HL-60/S4 (cell line): ENCODE measurements around the gene CCDC184.
"Not testable (repeated sequence)": the region's sequence is repeated elsewhere in the genome, so short reads cannot be mapped to it uniquely, and the experiment has no call there.

ENCODE experiments used
- in situ Hi-C: fragments of 300-500 bp; cut with MboI; formaldehyde crosslinking; loops from 2 replicates; pipeline ENCODE4 v1.14.3; 2022; ENCODE audit warnings: low sequenced_read_pairs

The CCDC184 gene

GRCh38 chr12:48201516-48201915 is 18.1 kb downstream of the CCDC184 start:
- in situ Hi-C loops: no loop called here

GRCh38 chr12:48202766-48203165 is 19.3 kb downstream of the CCDC184 start:
- in situ Hi-C loops: no loop called here

- in situ Hi-C loops: no loop called here
Observed at GRCh38 chr12:48203192-48203591, 19.7 kb downstream of the CCDC184 start, which contains the start of gene OR10AD1. OR10AD1 (minus strand) TSS chr12:48203292; CDS start chr12:48203292, 0 bp downstream.

- in situ Hi-C loops: not testable (repeated sequence)
Observed at GRCh38 chr12:48209495-48209894, 26.1 kb downstream of the CCDC184 start.

- in situ Hi-C loops: no loop called here
Observed at GRCh38 chr12:48216785-48217184, 33.3 kb downstream of the CCDC184 start.

- in situ Hi-C loops: no loop called here
Observed at GRCh38 chr12:48219631-48220030, 36.2 kb downstream of the CCDC184 start.

GRCh38 chr12:48220701-48221100 is 37.3 kb downstream of the CCDC184 start:
- in situ Hi-C loops: no loop called here

GRCh38 chr12:48221645-48222044 is 38.2 kb downstream of the CCDC184 start:
- in situ Hi-C loops: no loop called here

GRCh38 chr12:48224533-48224932 is 41.1 kb downstream of the CCDC184 start:
- in situ Hi-C loops: not testable (repeated sequence)

GRCh38 chr12:48231169-48231958 is 47.9 kb downstream of the CCDC184 start:
- in situ Hi-C loops: not testable (repeated sequence)
